Neural cell (in vitro differentiated cells): ENCODE results near the gene HDAC10.
A peak's percentile ranks its signal among the peaks of the same experiment; 100 is the strongest.

Source experiments
- EP300 ChIP-seq: fragments of 450-650 bp; conservative IDR thresholded peaks from 2 replicates; pipeline ENCODE4 v1.6.1; 2014; ENCODE audit warnings: antibody characterized with exemption, mild to moderate bottlenecking, moderate library complexity; ENCODE audit not compliant: poor library complexity, severe bottlenecking
- EZH2 ChIP-seq: fragments of 200-600, 300-800 bp; shearing (Covaris generic), sonication (generic); IDR thresholded peaks from 2 replicates; pipeline ENCODE4 v1.6.1; 2014; ENCODE audit warnings: antibody characterized with exemption, low read length, borderline replicate concordance, mild to moderate bottlenecking; ENCODE audit not compliant: insufficient read depth, poor library complexity, severe bottlenecking
- POLR2AphosphoS5 ChIP-seq: IDR thresholded peaks from 2 replicates; pipeline ENCODE4 v1.6.1; 2012
- TAF1 ChIP-seq: IDR thresholded peaks from 2 replicates; pipeline ENCODE4 v1.6.1; 2012; ENCODE audit warnings: low read depth
- TF ChIP-seq, protein P1 (sequence below): fragments of 450-650 bp; IDR thresholded peaks from 2 replicates; pipeline ENCODE4 v1.5.1; 2014; ENCODE audit warnings: antibody characterized with exemption, mild to moderate bottlenecking, moderate library complexity; ENCODE audit not compliant: poor library complexity, severe bottlenecking
- TF ChIP-seq, protein P2 (sequence below): IDR thresholded peaks from 2 replicates; pipeline ENCODE4 v1.6.1; 2012; ENCODE audit warnings: borderline replicate concordance

DNA sequence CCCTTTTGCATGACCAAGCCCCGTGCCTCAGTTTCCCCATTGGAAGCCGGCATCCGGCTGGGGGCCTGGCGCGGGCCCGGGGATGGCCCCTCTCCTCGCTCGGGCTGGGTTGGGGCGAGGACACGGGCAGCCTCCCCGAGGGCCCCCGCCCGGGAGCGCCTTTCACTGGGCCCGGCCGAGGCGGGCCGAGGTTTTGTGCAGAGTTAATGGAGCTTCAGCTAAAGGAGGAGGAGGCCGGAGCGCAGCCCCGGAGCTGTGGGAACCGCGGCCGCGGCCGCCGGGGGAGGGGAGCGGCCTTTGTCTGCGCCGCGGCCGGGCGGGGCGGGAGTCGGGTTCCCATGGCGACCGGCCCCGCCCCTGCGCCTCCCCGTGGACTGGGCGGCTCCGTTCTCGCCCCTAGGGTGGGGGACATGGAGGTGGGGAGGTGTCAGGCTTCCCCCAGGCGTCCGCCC is 20.5 kb upstream of the HDAC10 start:
- TF ChIP-seq EP300 (no peak), EZH2 (no peak), POLR2AphosphoS5 (peak; percentile 28), TAF1 (no peak)
- TF ChIP-seq, protein P1, sequence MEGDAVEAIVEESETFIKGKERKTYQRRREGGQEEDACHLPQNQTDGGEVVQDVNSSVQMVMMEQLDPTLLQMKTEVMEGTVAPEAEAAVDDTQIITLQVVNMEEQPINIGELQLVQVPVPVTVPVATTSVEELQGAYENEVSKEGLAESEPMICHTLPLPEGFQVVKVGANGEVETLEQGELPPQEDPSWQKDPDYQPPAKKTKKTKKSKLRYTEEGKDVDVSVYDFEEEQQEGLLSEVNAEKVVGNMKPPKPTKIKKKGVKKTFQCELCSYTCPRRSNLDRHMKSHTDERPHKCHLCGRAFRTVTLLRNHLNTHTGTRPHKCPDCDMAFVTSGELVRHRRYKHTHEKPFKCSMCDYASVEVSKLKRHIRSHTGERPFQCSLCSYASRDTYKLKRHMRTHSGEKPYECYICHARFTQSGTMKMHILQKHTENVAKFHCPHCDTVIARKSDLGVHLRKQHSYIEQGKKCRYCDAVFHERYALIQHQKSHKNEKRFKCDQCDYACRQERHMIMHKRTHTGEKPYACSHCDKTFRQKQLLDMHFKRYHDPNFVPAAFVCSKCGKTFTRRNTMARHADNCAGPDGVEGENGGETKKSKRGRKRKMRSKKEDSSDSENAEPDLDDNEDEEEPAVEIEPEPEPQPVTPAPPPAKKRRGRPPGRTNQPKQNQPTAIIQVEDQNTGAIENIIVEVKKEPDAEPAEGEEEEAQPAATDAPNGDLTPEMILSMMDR, result peak; percentile 62
- TF ChIP-seq, protein P2, sequence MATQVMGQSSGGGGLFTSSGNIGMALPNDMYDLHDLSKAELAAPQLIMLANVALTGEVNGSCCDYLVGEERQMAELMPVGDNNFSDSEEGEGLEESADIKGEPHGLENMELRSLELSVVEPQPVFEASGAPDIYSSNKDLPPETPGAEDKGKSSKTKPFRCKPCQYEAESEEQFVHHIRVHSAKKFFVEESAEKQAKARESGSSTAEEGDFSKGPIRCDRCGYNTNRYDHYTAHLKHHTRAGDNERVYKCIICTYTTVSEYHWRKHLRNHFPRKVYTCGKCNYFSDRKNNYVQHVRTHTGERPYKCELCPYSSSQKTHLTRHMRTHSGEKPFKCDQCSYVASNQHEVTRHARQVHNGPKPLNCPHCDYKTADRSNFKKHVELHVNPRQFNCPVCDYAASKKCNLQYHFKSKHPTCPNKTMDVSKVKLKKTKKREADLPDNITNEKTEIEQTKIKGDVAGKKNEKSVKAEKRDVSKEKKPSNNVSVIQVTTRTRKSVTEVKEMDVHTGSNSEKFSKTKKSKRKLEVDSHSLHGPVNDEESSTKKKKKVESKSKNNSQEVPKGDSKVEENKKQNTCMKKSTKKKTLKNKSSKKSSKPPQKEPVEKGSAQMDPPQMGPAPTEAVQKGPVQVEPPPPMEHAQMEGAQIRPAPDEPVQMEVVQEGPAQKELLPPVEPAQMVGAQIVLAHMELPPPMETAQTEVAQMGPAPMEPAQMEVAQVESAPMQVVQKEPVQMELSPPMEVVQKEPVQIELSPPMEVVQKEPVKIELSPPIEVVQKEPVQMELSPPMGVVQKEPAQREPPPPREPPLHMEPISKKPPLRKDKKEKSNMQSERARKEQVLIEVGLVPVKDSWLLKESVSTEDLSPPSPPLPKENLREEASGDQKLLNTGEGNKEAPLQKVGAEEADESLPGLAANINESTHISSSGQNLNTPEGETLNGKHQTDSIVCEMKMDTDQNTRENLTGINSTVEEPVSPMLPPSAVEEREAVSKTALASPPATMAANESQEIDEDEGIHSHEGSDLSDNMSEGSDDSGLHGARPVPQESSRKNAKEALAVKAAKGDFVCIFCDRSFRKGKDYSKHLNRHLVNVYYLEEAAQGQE, result no peak
